AG10803 (cell line): Measurements from ENCODE around the gene ISCA1.

ENCODE experiments used
- DNase-seq: peaks from one replicate; pipeline ENCODE4 v3.0.0; 2010; ENCODE audit warnings: low read depth
- H3K4me3 ChIP-seq: 2 replicates; pipeline ENCODE4 v1.5.1; 2011; ENCODE audit warnings: mild to moderate bottlenecking, low read length, control low read depth
- TF ChIP-seq, protein P1 (sequence below): conservative IDR thresholded peaks from 2 replicates; pipeline ENCODE4 v1.5.1; 2011; ENCODE audit warnings: mild to moderate bottlenecking, low read length, control low read depth, inconsistent platforms

Gene ISCA1

DNA sequence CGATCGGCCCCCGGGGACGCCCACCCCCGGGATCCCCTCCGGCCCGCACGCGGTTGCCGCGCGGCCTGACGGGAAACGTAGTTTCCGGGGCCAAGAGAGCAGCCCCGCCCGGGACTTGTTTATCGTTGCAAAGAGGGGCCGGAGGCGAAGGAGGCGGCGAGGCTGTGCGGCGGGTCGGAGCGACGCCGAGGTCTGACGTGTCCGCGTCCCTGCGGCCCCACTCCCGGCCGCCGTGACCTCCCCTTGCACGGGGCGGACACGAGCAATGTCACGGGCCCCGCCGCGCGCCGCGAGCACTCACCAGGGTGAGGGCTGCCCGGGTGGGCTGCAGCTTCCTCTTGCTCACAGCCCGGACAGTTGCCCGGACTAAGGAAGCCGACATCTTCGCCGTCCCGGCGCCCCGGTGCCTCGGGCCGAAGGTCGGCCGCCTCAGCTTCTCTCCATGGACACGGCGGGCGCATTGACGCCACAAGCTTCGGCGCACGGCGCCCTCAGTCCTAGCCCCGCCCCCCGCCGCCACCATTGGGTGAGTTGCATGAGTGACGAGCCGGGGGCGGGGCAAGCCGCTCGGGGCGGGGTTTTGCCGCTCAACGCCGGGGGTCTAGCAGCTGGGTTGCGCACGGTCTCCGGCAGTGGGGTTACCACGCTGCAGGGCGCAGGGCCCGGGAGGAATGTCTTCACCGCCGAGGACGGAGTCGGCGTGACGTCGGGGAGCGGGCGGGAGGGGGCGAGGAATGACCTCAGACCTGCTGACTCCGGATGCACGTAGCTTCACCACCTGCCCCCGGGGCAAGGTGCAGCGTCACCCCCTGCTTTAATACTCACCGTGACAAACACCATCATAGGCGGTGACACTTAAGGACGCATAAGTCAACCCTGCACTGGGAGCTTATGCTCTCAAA, at the start of gene ISCA1:
Gene ISCA1 (minus strand): TSS at position 462 of the 902 bp plus-strand sequence. CDS start 80 bp downstream, at position 382.
- peak; percentile 90 for DNase-seq
- TF ChIP-seq, protein P1, sequence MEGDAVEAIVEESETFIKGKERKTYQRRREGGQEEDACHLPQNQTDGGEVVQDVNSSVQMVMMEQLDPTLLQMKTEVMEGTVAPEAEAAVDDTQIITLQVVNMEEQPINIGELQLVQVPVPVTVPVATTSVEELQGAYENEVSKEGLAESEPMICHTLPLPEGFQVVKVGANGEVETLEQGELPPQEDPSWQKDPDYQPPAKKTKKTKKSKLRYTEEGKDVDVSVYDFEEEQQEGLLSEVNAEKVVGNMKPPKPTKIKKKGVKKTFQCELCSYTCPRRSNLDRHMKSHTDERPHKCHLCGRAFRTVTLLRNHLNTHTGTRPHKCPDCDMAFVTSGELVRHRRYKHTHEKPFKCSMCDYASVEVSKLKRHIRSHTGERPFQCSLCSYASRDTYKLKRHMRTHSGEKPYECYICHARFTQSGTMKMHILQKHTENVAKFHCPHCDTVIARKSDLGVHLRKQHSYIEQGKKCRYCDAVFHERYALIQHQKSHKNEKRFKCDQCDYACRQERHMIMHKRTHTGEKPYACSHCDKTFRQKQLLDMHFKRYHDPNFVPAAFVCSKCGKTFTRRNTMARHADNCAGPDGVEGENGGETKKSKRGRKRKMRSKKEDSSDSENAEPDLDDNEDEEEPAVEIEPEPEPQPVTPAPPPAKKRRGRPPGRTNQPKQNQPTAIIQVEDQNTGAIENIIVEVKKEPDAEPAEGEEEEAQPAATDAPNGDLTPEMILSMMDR = no peak
- peak within 1 kb of the TSS; percentile 93 for H3K4me3 ChIP-seq

DNA sequence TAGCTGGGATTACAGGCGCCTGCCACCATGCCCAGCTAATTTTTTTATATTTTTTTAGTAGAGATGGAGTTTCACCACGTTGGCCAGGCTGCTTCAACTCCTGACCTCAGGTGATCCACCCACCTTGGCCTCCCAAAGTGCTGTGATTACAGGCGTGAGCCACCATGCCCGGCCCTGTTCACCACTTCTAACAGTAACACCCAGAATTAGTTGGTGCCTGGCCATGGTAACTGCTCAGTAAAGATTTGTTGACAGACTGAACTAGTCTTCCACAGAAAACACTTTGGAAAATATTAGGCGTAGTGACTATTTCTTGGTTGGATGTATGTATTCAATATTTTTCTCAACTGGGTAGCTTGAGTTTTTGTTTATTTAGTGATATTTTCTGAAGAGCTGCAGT, 47.8 kb upstream of the ISCA1 start:
- no peak overlapping the region for H3K4me3 ChIP-seq
- TF ChIP-seq, protein P1 = no peak
- no peak for DNase-seq

DNA sequence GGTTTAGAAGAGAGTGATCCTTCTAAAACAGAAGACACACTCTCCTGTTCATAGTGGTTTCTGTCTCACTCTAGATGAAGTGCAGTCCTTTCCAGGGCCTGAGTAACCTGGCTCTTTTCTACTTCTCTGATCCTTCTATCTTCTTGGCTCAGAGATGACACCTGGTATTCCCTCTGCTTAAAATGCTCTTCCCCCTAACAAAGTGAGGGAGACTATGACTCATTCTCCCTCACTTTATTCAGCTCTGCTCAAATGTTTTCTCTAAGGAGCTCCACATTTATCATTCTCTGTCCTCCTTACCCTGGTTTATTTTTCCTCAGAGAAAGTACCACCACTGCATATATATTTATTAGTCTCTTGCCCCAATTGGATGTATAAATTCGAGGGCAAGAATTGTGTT, 47.3 kb upstream of the ISCA1 start:
- TF ChIP-seq, protein P1 = no peak
- no peak overlapping the region for H3K4me3 ChIP-seq
- DNase-seq = no peak

DNA sequence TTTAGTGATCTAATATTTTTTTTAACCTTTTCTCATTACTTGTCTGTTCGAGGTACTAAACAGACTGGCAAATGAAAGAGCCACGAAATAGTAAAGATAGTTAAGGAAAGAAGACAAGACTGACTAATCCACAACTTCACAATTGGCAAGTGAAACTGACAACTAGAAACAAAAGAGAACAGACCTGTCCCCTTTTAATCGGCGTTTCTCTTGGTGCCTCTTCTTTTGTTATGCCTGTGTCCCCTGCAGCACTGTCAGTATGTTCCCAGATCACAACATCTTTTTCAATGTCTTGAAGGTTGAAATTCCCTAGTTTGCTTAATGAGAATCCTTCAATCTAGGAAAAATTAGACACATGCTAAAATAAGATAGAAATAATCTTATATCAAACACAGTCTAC, 45.8 kb upstream of the ISCA1 start:
- TF ChIP-seq, protein P1 = no peak
- DNase-seq = no peak
- H3K4me3 ChIP-seq = no peak overlapping the region

DNA sequence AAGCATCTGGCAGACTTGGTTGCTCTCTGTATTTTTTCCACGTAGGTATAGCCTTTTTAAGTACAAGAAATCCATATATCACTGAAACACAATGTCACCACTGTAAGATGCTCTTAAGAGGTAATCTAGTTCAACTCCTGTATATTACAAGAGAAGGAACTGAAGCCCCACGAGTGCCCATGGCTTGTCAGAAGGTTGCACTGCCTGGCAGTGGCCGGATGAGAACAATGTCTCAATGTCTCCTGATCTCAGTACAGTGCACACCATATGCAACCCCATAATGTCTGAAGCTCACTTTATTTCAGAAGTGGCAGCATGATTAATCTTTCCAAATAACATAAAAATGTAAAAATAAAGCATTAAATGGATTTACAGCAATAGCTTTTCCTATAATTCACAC, 44.2 kb upstream of the ISCA1 start:
- DNase-seq = no peak
- H3K4me3 ChIP-seq = no peak overlapping the region
- TF ChIP-seq, protein P1 = no peak

DNA sequence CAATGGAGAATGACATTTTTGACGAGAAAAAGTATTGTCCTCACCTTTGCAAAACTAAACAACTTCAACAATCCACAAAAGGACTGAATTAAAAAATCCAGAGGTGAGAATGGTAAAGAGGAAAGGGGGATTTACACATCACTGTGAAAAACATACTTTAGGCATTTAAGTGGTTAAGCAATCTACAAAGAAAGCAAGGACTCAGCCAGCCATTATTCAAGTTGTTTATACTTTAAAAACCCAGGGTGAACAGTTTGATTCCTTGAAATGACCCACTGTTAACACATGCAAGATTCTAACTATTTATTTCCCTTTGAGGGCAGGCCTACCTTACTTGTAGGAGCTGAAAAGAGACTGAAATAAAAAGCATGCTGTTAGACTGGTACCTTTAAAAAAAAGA, 42.6 kb upstream of the ISCA1 start:
- no peak overlapping the region for H3K4me3 ChIP-seq
- DNase-seq = peak; percentile 45
- TF ChIP-seq, protein P1 = no peak

DNA sequence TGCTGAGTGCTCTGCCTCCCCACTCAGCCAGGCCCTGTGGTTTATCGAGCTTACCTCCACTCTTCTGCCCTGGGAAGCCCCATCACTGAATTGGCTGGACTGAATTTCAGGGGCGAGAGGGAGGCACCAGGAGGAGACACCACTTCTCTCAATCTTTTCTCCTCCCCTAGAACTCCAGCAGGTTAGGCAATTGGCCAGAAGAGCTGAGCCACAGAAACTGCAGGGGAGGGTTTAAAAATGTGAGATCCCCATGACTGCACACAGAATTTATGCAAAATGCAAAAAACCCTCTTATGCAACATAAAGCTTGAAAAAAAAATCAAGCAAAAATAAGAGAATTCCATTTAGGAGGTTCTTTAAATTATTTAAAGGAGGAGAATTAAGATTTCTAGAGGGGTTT, 42.0 kb upstream of the ISCA1 start:
- no peak overlapping the region for H3K4me3 ChIP-seq
- TF ChIP-seq, protein P1 = no peak
- peak; percentile 80 for DNase-seq
